B cell (primary cell): ENCODE results near the gene TMEM120A. TPM values are rescaled to one million over a fixed set of nuclear protein-coding genes. Genes with fewer than 3 reads are reported as not detected.

Source experiments
- ATAC-seq: fragments of 200-7000 bp; cut with Tn5 transposase; one replicate; pipeline ENCODE4 v1.10.0; 2021; ENCODE audit warnings: low read depth, mild to moderate bottlenecking, moderate number of reproducible peaks, moderate library complexity
- CTCF ChIA-PET: fragments of 350-600 bp; sonication (Branson Sonifier 250); formaldehyde crosslinking; loops from one replicate; lab custom pipeline; 2021; ENCODE audit warnings: antibody characterized with exemption, inconsistent platforms; lab: Charles Lee
- POLR2A ChIA-PET: fragments of 350-600 bp; sonication (Branson Sonifier 250); formaldehyde crosslinking; loops from one replicate; lab custom pipeline; 2021; ENCODE audit warnings: antibody characterized with exemption; lab: Charles Lee
- DNase-seq: peaks from one replicate; pipeline ENCODE4 v3.0.0; 2013
- H2AFZ ChIP-seq: 2 replicates; pipeline ENCODE4 v1.6.1; 2012; ENCODE audit warnings: mild to moderate bottlenecking, low read depth, low read length; ENCODE audit not compliant: insufficient read depth, poor library complexity, severe bottlenecking
- H3K27ac ChIP-seq, 2 donors: 1 replicate in 1 of 2; 2 replicates in 1 of 2; pipeline ENCODE4 v1.5.1; 2012 to 2013; ENCODE audit warnings: low read length in 2 of 2, mild to moderate bottlenecking in 2 of 2, moderate library complexity in 1 of 2
- H3K27me3 ChIP-seq, 4 experiments: fragments of 200-600 bp in 1 of 4; sonication (generic) in 1 of 4; replicated peaks in 1 of 4; 1 replicate in 2 of 4; 2 replicates in 2 of 4; pipeline versions ENCODE4 v1.6.1 to v1.7.0; 2013 to 2016; ENCODE audit warnings: low read length in 3 of 4, mild to moderate bottlenecking in 2 of 4, mixed read lengths in 1 of 4, moderate library complexity in 1 of 4; ENCODE audit not compliant: insufficient read depth in 4 of 4, control insufficient read depth in 3 of 4; ENCODE audit errors: control extremely low read depth in 1 of 4
- H3K36me3 ChIP-seq, 2 experiments: replicated peaks in 1 of 2; 1 replicate in 1 of 2; 2 replicates in 1 of 2; pipeline versions ENCODE4 v1.6.1 to v1.7.1; 2013; ENCODE audit warnings: low read length in 1 of 2; ENCODE audit not compliant: insufficient read depth in 2 of 2, control insufficient read depth in 1 of 2; ENCODE audit errors: control extremely low read depth in 1 of 2, extremely low read depth in 1 of 2
- H3K4me1 ChIP-seq, 2 donors: fragments of 200-600 bp in 1 of 2; sonication (generic) in 1 of 2; 1 replicate in 1 of 2; 2 replicates in 1 of 2; pipeline versions ENCODE4 v1.5.1 to v1.6.1; 2013 to 2017; ENCODE audit warnings: low read length in 2 of 2; ENCODE audit not compliant: control insufficient read depth in 2 of 2, insufficient read depth in 2 of 2
- H3K4me2 ChIP-seq: replicated peaks from 2 replicates; pipeline ENCODE3; 2012; ENCODE audit warnings: mild to moderate bottlenecking, low read depth, low read length; ENCODE audit not compliant: poor library complexity, severe bottlenecking
- H3K4me3 ChIP-seq, 5 experiments: fragments of 200-600 bp in 1 of 5; sonication (generic) in 1 of 5; 1 replicate in 3 of 5; 2 replicates in 2 of 5; pipeline versions ENCODE4 v1.5.1 to v1.7.0; 2011 to 2016; ENCODE audit warnings: low read length in 4 of 5, mild to moderate bottlenecking in 4 of 5, low read depth in 2 of 5, control low read depth in 1 of 5, moderate library complexity in 1 of 5; ENCODE audit not compliant: insufficient read depth in 1 of 5; ENCODE audit errors: control extremely low read depth in 1 of 5, extremely low read depth in 1 of 5
- H3K79me2 ChIP-seq: fragments of 200-600 bp; sonication (generic); one replicate; pipeline ENCODE4 v1.6.0; 2016; ENCODE audit warnings: low read length; ENCODE audit not compliant: control insufficient read depth, insufficient read depth
- H3K9ac ChIP-seq: fragments of 200-600 bp; sonication (generic); 2 replicates; pipeline ENCODE4 v1.6.1; 2017; ENCODE audit warnings: mild to moderate bottlenecking, low read length, moderate library complexity
- H3K9me3 ChIP-seq, 3 donors: one replicate each; pipeline versions ENCODE4 v1.6.1 to v1.7.1; 2013; ENCODE audit warnings: low read length in 2 of 3; ENCODE audit not compliant: control insufficient read depth in 2 of 3, insufficient read depth in 1 of 3; ENCODE audit errors: control extremely low read depth in 1 of 3
- H4K20me1 ChIP-seq: 2 replicates; pipeline ENCODE4 v1.6.0; 2012; ENCODE audit warnings: mild to moderate bottlenecking, low read length; ENCODE audit not compliant: insufficient read depth, control insufficient read depth, poor library complexity, severe bottlenecking
- H3K27ac Mint-ChIP-seq: one replicate; pipeline ENCODE4 v1.8.0; 2021; ENCODE audit warnings: mixed read lengths
- H3K27me3 Mint-ChIP-seq: one replicate; pipeline ENCODE4 v1.8.0; 2021; ENCODE audit warnings: mixed read lengths
- H3K4me1 Mint-ChIP-seq: one replicate; pipeline ENCODE4 v1.8.0; 2021; ENCODE audit warnings: mixed read lengths
- H3K4me3 Mint-ChIP-seq: one replicate; pipeline ENCODE4 v1.8.0; 2021; ENCODE audit warnings: mixed read lengths
- H3K9me3 Mint-ChIP-seq: one replicate; pipeline ENCODE4 v1.8.0; 2022; ENCODE audit warnings: mixed read lengths; ENCODE audit not compliant: insufficient read depth
- CTCF ChIP-seq: fragments of 200-600 bp; IDR thresholded peaks from one replicate; pipeline ENCODE4 v1.8.0; 2022; ENCODE audit warnings: antibody characterized with exemption, mild to moderate bottlenecking
- EZH2 ChIP-seq: IDR thresholded peaks from 2 replicates; pipeline ENCODE4 v1.6.1; 2012; ENCODE audit warnings: borderline replicate concordance, low read depth, mild to moderate bottlenecking, moderate library complexity, low read length; ENCODE audit not compliant: insufficient read depth, poor library complexity, severe bottlenecking
- WGBS: methylation state at CpG from one replicate; pipeline ENCODE4 v1.1.5; 2013; ENCODE audit warnings: missing lambda C conversion rate; ENCODE audit not compliant: insufficient coverage; 5-methylcytosine and 5-hydroxymethylcytosine counted together
- intact Hi-C: fragments of 100-400 bp; cut with micrococcal nuclease; formaldehyde crosslinking; loops from one replicate; pipeline ENCODE4 v1.10.0; 2022
- polyA minus RNA-seq: library from RNA; depleted of rRNA, polyadenylated mRNA; stranded (reverse); fragments of >200 nt; gene quantifications from 2 replicates; pipeline ENCODE4 v1.2.3, GENCODE V29; 2012
- polyA plus RNA-seq: library from polyadenylated mRNA; depleted of rRNA; stranded (reverse); fragments of >200 nt; gene quantifications from 2 replicates; pipeline ENCODE4 v1.2.3, GENCODE V29; 2012
- total RNA-seq, 2 donors: library from RNA; stranded (reverse); fragments of 120-200 nt in 1 of 2; gene quantifications; 1 replicate in 1 of 2; 2 replicates in 1 of 2; pipeline versions ENCODE4 v1.2.3 to v1.2.4, GENCODE V29; 2013 to 2022

TMEM120A gene
- total RNA-seq (49.3 and 52.6 TPM in 2 replicates), polyA plus RNA-seq (37.9 and 39.0 TPM in 2 replicates), polyA minus RNA-seq (11.9 and 15.8 TPM in 2 replicates)
- total RNA-seq (2013): 9.5 TPM

- POLR2A ChIA-PET: interaction anchor here (0.7 to 1.2 kb wide), 2 partner anchors 53 to 80 kb away, joined by 3 to 5 read pairs; partner anchors contain the start of genes MDH2, POR and STYXL1
- peaks cover 36% of the 10 kb centered on the region for H3K4me1 Mint-ChIP-seq
- H3K79me2 ChIP-seq: peaks cover 5% of the 10 kb centered on the region
- no peaks in the 10 kb centered on the region for H3K27me3 Mint-ChIP-seq
- DNase-seq (peak; percentile 93), ATAC-seq (peak; percentile 99)
- H3K27me3 ChIP-seq: no peaks in the 10 kb centered on the region
- peak within 1 kb of the TSS; percentile 67 for H3K27ac Mint-ChIP-seq
- peak within 1 kb of the TSS; percentile 89 for H3K9ac ChIP-seq
- no peak for TF ChIP-seq CTCF
- TF ChIP-seq EZH2: no peak
- WGBS: 4% methylated on average over 50 of the region's 51 CpGs
- H3K9me3 Mint-ChIP-seq: no peaks in the 10 kb centered on the region
- no peaks in the 10 kb centered on the region for H4K20me1 ChIP-seq
- H3K36me3 ChIP-seq: no peaks in the 10 kb centered on the region
- peak within 1 kb of the TSS; percentile 100 for H3K4me2 ChIP-seq
- peak within 1 kb of the TSS; percentile 80 for H3K4me3 Mint-ChIP-seq
- H3K4me3 ChIP-seq: peak within 1 kb of the TSS; percentile 17 to 94 (median 90)
- no peaks in the 10 kb centered on the region for H3K9me3 ChIP-seq
- H3K4me1 ChIP-seq: peaks cover 8 to 22% of the 10 kb centered on the region in 2 donors
- peak within 1 kb of the TSS; percentile 85 for H2AFZ ChIP-seq
- peak within 1 kb of the TSS in 1 of 2 donors; percentile 70 for H3K27ac ChIP-seq
- intact Hi-C loops: loop anchor here (2.0 kb wide), 4 partner anchors 54 to 256 kb away; partner anchors contain the start of genes HIP1, MDH2, POR and RHBDD2
- CTCF ChIA-PET: no interaction called here
Measured at GRCh38 chr7:75994388-75995051, at the start of gene TMEM120A. Gene TMEM120A (minus strand): TSS chr7:75994595. CDS start chr7:75994570, 25 bp downstream.

GRCh38 chr7:76040126-76040525 is 45.7 kb upstream of the TMEM120A start:
- CTCF ChIA-PET: interaction anchor here (0.6 to 0.8 kb wide), 2 partner anchors 20 to 1372 kb away, joined by 3 read pairs; no protein-coding TSS in a partner anchor
- no peaks in the 10 kb centered on the region for H3K27me3 ChIP-seq
- H3K4me2 ChIP-seq: no peak overlapping the region
- no peaks in the 10 kb centered on the region for H3K27me3 Mint-ChIP-seq
- peaks cover 2 to 3% of the 10 kb centered on the region in 2 experiments for H3K36me3 ChIP-seq
- H3K4me1 ChIP-seq: no peaks in the 10 kb centered on the region
- no peak overlapping the region for H3K27ac Mint-ChIP-seq
- POLR2A ChIA-PET: no interaction called here
- ATAC-seq (no peak), DNase-seq (no peak)
- H3K4me3 Mint-ChIP-seq: no peak overlapping the region
- no peak for TF ChIP-seq EZH2
- no peak for TF ChIP-seq CTCF
- intact Hi-C loops: no loop called here
- no peak overlapping the region for H3K27ac ChIP-seq
- peaks cover 11% of the 10 kb centered on the region for H3K4me1 Mint-ChIP-seq
- no peak overlapping the region for H3K4me3 ChIP-seq
- no peaks in the 10 kb centered on the region for H3K9me3 Mint-ChIP-seq
- peaks cover 37% of the 10 kb centered on the region for H3K79me2 ChIP-seq
- peaks cover 16% of the 10 kb centered on the region for H4K20me1 ChIP-seq
- H3K9ac ChIP-seq: no peak overlapping the region
- no peaks in the 10 kb centered on the region for H3K9me3 ChIP-seq
- no peak overlapping the region for H2AFZ ChIP-seq
- 95% methylated on average over 5 of the region's 6 CpGs for WGBS
